WI38 (cell line): ENCODE data around the gene RTN4RL1.

ENCODE experiments used
- H3K4me3 ChIP-seq: 2 replicates; pipeline ENCODE4 v1.5.1; 2011; ENCODE audit warnings: low read depth, mild to moderate bottlenecking, control low read depth, low read length
- TF ChIP-seq, protein P1 (sequence below): IDR thresholded peaks from 2 replicates; pipeline ENCODE4 v1.5.1; 2012; ENCODE audit warnings: low read depth, mild to moderate bottlenecking, control low read depth, low read length

Gene RTN4RL1

GRCh38 chr17:1953831-1954230, 71.3 kb downstream of the RTN4RL1 start:
- TF ChIP-seq, protein P1, sequence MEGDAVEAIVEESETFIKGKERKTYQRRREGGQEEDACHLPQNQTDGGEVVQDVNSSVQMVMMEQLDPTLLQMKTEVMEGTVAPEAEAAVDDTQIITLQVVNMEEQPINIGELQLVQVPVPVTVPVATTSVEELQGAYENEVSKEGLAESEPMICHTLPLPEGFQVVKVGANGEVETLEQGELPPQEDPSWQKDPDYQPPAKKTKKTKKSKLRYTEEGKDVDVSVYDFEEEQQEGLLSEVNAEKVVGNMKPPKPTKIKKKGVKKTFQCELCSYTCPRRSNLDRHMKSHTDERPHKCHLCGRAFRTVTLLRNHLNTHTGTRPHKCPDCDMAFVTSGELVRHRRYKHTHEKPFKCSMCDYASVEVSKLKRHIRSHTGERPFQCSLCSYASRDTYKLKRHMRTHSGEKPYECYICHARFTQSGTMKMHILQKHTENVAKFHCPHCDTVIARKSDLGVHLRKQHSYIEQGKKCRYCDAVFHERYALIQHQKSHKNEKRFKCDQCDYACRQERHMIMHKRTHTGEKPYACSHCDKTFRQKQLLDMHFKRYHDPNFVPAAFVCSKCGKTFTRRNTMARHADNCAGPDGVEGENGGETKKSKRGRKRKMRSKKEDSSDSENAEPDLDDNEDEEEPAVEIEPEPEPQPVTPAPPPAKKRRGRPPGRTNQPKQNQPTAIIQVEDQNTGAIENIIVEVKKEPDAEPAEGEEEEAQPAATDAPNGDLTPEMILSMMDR: no peak
- H3K4me3 ChIP-seq: no peak overlapping the region

DNA sequence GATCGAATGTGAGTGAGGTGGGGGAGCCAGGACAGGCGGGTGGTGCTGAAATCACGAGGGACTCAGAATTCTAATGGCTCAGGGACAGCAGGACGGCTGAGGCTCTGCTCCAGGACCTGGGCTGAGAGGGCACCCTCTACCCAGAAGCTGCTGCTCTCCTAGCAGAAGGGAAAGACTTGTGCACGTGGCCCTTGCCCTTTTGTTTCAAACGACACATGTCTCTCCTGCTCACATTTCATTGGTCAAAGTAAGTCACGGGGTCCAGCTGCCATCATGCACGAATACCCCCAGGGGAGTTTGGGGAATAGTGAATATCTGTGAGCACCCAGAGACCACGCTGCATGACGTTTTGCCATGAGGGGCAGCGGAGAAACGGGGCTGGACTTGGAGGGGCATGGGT, 73.2 kb downstream of the RTN4RL1 start:
- H3K4me3 ChIP-seq: no peak overlapping the region
- TF ChIP-seq, protein P1: no peak

DNA sequence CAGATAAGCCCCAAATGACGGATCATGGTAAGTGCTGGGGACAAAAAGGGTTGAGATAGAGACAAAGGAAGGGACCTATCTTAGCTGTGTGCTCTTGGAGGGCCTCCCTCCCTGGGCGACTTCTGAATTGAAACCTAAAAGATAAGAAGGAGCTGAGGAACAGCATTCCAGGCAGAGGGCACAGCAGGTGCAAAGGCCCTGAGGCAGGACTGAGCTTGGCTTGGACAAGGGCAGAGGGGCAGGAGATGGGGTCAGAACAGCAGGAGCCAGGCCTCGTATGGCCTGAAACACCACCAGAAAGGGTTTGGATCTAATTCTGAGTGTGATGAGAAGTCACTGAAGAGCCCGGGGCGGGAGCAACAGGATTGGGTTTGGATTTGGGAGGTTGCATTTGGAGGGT, 75.4 kb downstream of the RTN4RL1 start:
- TF ChIP-seq, protein P1: no peak
- no peak overlapping the region for H3K4me3 ChIP-seq

GRCh38 chr17:1948517-1948825, 76.7 kb downstream of the RTN4RL1 start:
- H3K4me3 ChIP-seq: no peak overlapping the region
- TF ChIP-seq, protein P1: no peak

DNA sequence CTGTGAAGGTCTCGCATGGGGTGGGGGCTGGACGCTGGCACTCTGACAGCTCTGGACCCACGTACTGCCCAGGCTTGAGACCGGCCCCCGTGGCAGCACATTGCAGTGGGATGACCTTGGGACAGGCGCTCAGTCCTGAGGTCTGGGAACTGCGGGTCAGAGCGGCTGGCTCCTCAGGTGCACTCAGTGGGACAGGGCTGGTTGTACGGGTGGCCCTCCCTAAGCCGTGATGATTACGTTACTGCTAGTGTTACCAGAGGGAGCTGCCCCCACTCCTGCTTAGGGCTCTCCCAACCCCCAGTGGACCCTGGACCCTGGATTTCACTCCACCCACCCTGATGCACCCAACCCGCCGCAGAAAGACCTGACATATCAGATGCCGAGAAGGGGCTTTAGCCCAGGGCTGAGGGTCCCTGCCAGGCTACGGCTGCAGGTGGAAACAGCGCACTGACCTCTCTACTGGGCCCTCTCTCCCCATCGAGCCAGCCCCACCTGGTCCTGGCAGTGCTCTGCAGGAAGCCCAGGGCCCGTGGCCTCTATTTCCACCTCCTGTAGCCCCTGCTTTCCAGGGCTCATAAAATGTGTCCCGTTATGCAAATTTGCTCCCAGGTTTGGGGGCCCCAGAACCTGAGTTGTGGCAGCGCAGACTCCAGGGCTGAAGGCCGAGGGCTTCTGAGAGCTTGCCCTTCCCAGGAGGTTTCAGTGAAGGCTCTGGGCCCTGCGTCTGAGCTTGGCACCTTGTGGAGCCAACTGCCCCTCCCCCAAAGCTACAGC, 77.2 kb downstream of the RTN4RL1 start:
- TF ChIP-seq, protein P1: no peak
- no peak overlapping the region for H3K4me3 ChIP-seq

DNA sequence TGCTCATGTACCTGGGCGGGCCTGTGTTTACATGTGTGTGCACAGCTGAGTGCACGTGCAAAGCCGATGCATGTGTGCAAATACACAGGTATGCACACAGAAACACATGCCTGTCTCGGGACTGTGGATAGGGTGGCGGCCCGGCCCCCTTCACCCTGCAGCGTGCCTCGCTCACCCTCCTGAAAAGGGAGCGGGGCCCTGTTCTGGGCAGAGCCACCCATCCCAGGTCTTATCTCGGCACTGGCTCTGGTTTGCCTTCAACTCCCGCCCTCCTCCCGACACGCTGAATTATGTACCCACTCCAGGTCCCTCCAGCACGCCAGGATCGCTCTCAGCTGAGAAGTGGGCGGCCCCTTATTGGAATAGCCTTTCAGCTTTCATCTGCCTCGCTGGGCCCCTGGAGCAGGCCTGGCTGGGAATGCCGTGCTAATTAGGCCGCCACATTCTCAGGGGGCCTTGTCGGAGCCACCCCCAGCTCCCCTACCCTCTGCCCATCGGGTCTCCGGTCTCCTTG, 77.8 kb downstream of the RTN4RL1 start:
- TF ChIP-seq, protein P1: no peak
- H3K4me3 ChIP-seq: no peak overlapping the region

DNA sequence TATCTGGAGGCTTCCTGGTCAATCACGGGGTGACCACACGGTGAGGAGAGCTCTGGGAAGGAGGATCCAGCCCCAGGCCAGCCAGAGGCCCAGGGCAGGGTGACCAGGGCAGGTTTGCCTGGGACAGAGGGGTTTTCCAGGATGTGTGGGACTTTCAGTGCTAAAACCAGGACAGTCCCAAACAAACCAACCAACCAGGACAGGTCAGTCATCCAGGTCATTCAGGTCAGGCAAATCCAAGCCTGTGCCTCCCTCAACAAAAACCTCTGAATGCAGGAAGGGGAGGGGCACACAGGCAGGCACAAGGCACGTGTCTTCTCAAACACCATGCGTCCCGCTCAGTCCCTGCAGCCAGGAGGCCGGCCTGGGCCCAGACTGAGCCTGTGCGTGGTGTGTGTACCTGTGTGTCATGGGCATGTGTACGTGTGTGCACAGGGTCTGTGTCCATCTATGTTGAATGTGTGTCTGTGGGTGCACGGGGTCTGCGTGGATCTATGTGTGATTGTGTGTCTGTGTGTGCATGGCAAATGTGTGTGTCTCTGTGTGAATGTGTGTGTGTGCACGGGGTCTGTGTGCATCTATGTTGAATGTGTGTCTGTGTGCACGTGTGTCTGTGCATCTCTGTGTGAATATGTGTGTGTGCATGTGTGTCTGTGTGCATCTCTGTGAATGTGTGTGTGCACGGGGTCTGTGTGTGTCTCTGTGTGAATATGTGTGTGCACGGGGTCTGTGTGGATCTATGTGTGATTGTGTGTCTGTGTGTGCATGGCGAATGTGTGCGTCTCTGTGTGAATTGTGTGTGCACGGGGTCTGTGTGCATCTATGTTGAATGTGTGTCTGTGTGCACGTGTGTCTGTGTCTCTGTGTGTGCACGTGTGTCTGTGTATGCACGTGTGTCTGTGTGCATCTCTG, 78.9 kb downstream of the RTN4RL1 start:
- TF ChIP-seq, protein P1: no peak
- no peak overlapping the region for H3K4me3 ChIP-seq
